Activated CD8-positive, alpha-beta memory T cell treated with anti-CD3 and anti-CD28 coated beads for 36 hours (primary cell): Measurements from ENCODE around the gene ATAD3B. TPM values are rescaled to one million over a fixed set of nuclear protein-coding genes. Genes with fewer than 3 reads are reported as not detected.

ENCODE experiments used
- CTCF ChIA-PET: fragments of 350-600 bp; sonication (Branson Sonifier 250); formaldehyde crosslinking; loops from one replicate; lab custom pipeline; 2021; ENCODE audit warnings: antibody characterized with exemption; lab: Charles Lee
- POLR2A ChIA-PET: fragments of 350-600 bp; sonication (Branson Sonifier 250); formaldehyde crosslinking; loops from one replicate; lab custom pipeline; 2021; ENCODE audit warnings: antibody characterized with exemption; lab: Charles Lee
- total RNA-seq, 2 experiments: library from RNA; stranded (reverse); gene quantifications; one replicate each; pipeline ENCODE4 v1.2.3, GENCODE V29; 2021

ATAD3B gene
- total RNA-seq, 2 experiments from 2014 or later: 82.9 to 93.1 TPM

DNA sequence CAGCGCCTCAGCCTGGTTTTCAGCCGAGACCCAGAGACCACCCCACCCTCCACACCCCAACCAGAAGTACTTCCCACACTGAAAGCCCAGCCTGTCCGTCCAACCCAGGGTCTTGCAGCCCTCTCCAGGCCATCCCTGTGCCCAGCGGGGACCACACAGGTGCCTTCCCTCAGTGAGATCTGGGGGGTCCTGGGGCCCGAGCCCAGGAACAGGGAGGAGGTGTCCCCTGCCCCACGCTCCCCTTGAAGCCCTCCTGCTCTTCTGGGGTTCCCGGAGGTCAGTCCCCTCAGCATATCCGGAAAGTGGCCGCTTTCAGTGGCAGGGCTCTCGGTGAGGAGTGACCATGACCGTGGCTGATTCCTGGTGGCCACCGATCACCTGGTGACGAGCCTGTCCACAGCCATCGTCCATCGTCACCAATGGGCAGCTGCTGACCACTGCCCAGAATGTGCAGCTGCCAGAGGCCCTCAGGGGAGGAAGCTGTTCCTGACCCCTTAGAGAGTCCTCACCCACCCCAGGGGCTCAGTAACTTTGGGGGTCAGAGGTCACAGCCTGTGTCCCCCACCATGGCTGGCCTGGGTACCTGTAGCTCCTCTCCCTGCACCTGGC lies 65.5 kb downstream of the ATAD3B start:
- ChIA-PET POLR2A (no interaction called here), CTCF (interaction anchor here (1.4 kb wide), 1 partner anchor 9 kb away, joined by 5 read pairs; no protein-coding TSS in a partner anchor)

DNA sequence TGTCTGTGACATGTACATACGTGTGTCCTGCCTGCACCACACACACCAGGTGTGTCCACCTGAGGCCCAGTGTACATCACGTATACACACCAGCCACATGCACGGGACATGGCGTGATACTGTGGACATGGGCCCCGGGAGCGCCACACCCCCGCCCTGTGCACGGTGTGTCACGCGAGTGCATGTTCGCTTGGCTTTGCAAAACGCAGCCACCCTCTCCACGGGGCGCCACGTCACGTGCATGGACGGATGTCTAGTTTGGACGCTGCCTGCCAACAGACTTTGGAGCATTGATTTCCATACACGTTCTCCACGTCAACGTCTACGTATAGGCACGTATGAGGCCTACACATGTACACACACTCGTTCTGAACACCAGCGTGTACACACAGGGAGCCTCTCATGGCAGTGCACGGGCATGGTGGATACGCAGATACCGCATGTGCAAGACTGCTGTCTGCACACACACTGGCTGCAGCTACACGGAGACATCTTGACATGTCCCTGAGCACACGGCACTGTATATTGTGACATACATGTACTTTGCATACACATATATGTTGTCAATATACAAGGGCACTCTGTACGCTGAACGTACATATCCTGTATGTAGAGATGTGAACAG lies 66.2 kb downstream of the ATAD3B start:
- POLR2A ChIA-PET: no interaction called here
- CTCF ChIA-PET: no interaction called here

DNA sequence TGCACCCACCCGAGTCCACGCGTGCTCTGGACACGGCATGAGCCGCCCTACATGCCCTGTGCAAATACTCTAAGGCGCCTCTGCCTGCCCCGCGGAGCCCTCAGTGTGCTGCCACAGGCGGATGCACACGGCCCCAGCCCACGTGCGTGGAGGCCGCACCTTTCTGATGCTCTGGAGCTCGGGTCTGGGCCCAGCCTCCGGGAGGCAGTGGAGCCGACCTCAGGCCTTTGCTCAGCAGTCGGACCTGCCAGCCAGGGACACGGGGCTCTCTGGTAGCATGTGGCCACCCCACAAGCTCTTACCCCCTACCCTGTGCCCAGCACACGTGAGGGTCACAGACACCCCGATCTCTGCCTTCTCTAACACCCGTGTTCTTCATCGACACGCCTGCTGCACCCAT lies 66.8 kb downstream of the ATAD3B start:
- ChIA-PET POLR2A (no interaction called here), CTCF (no interaction called here)

DNA sequence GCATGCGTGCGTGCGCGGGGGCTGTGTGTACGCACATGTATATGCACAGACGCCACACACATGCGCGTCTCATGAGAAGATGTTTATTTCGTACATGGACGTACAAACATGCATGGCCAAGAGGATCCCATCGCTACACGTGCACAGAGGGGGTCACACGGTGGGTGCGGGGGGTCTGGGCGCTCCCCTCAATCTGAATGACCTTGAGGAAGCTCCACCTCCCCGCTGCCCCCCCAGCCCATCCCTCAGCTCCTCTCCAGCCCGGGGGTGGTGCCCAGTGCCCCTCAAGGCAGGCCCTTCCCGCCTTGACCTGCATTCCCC lies 67.4 kb downstream of the ATAD3B start:
- CTCF ChIA-PET: no interaction called here

DNA sequence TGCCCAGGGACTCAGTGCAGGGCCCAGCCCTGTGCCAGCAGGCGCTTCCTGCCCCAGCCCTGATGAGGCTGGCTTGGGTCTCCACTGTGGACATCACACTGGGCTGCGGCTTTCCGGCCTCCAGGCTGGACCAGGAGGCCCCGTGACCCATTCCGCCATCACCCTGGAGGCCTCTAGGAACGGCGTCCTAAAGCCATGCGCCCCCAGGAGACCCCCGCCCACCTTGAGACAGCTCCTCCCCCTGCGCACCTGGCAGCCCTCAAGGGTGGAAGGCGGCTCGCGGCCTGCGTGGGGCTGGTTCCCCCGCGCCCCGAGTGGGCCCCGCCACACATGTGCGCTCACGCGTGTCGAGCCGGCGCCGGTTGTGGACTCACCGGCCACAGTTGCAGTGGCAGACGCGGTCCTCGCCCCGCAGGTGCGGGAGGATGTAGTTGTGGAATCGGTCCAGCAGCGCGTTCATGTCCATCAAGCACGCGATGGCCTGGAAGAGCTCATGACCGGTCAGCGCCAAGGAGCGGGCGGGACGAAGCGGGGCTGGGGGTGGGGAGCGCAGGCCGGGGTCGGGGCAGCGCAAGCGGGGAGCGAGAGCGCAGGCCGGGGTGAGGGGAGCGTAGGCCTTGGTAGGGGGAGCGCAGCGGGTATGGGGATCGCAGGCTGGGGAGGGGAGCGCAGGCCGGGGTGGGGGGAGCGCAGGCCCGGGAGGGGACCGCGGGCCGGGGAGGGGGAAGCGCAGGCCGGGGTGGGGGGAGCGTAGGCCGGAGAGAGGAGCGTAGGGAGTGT lies 67.9 kb downstream of the ATAD3B start:
- ChIA-PET CTCF (no interaction called here), POLR2A (no interaction called here)

More for the DNA sequence above, 67.4 kb downstream of the ATAD3B start:
- POLR2A ChIA-PET: no interaction called here

DNA sequence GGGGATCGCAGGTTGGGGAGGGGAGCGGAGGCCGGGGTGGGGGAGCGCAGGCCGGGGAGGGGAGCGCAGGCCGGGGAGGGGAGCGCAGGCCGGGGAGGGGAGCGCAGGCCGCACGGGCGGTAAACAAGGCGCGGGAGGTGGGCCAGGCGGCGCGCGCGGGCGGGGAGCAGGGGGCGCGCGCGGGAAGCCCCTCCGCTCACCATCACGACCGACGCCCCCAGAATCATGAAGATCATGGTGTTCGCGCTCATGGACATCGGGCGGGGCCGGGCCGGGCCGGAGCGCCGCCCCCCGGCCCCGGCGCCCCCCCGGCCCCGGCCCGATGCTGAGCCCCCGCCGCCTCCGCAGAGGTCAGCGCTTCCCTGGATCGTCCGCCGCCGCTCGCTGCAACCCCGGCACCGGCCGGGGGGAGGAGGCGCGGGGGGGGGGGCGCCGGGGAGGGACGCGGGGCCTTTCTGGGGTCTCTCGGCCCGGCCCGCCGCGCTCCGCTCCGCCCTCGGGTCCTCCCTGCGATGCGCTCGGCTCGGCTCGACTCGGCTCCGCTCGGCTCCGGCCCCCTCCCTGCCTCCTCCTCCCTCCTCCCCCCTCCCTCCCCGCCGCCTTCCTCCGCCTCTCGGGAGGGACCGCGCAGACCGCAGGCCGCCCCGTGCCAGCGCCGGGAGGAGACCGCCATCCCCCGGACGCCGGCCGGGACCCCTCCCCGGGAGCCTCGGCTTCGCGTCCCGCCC lies 68.7 kb downstream of the ATAD3B start, which contains the start of gene TMEM240:
Gene TMEM240, minus strand, starts transcription at position 535 of the 728 bp plus-strand sequence. Its CDS starts 278 bp downstream, at position 257.
- CTCF ChIA-PET: no interaction called here

DNA sequence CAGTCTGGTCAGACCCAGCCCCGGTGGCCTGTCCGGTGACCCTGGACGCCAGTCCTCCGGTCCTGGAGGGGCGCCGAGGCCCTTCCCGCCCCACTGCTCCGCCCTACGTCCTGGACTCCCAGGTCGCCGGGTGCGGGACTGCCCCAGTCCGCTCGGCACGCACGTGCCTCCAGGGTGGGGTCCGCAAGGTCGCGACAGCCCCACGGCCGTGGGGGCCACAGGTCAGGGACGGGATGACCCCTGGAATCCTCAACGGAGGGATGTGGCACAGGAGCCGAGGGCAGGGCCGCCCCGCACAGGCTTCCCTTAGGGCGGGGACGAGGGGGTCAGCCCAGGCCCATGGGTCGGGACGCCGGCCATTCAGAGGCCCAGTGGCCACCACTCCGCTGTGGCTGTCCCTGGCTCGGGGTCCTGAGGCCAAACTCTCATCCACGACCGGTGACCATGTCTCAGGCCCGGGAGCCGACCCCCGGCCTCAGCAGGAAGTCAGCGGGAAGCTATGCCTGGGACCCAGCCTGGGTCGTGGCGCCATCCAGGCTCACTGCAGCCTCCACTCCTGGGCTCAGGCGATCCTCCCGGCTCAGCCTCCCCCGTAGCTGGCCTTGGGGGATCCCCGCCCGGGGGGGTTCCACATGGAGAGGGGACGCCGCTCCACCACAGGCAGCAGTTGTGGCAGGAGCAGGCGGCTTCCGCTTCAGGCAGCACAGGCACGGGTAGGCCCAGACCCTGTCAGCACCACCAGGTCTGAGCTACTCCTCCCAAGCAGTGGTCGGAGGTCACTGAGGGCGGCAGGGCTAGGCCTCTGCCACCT lies 69.5 kb downstream of the ATAD3B start:
- ChIA-PET POLR2A (no interaction called here), CTCF (no interaction called here)

More for the DNA sequence above, 68.7 kb downstream of the ATAD3B start, which contains the start of gene TMEM240:
- POLR2A ChIA-PET: no interaction called here

DNA sequence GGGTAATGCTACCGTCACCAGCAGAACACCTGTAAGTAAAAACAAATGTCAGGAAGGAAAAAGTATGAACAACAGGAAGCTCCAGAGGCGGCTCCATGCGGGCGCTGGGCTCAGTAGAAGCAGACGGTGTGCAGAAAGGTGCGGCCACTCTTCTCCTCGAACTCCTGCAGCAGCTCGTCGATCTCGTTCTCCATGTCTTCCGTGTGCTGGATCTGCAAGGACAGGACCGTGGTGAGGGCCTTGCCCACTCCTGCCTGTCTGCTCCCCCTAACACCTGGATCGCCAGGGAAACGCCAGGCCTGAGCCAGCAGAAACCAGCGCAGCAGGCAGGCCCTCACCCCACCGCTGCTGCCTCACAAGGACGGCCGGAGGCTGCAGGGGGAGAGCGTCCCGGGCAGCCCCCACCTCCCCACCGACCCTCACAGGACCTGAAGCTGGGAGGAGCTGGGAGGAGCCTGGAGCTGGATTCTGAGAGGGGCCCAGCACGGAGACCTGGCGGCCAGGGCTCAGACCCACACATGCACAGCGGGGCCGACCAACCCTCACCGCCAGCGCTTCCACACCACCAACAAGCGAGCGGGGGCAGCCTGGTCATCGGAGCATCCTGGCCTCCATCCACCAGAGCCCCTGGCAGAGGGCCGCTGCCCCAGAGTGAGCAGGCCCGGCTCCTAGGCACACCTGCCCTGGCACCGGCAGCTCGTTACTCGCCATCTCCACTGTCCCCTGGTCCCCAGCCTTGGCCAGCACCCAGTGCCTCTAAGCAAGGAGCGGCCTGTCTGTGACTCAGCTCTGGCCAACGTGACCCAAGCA lies 70.6 kb downstream of the ATAD3B start:
- ChIA-PET POLR2A (no interaction called here), CTCF (no interaction called here)

DNA sequence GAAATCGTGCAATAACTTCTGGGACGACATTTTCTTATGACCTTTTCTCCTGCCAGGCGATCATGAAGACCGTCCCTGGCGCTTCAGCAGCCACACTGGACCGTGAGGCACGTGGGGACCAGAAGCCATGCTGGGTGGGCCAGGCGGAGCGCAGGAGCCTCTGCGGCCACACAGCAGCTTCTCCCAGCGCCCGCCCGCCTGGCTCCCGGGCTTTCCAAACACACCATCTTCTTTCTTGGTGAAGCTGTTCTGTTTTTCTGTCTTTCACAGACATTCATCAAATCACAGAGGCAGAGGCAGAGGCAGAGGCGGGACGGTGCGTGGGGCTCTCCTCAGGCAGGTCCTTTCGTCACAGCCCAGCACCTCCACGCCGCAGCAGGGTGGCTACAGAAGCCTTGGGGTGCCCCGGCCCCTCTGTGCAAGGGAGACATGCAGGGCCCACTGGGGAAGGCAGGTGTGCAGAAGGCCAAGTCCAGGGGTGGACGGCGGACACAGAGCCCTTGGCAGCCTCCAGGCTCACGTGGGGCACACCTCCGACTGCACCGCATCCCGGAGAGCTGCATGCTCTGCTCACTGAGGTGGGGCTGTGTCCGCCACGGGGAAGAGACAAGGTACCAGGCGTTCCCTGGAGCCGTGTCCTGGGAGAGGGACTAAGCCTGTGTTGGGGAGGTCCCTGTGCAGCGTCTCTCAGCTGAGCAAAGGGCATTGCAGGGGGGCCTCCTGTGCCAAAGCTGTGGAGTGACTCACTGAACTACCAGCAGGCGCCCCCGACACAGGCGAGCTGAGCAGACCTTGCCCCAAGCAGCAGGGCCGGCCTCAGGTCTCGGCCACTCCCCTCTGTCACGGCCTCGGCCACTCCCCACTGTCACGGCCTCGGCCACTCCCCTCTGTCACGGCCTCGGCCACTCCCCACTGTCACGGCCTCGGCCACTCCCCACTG lies 71.5 kb downstream of the ATAD3B start:
- ChIA-PET CTCF (no interaction called here), POLR2A (no interaction called here)

DNA sequence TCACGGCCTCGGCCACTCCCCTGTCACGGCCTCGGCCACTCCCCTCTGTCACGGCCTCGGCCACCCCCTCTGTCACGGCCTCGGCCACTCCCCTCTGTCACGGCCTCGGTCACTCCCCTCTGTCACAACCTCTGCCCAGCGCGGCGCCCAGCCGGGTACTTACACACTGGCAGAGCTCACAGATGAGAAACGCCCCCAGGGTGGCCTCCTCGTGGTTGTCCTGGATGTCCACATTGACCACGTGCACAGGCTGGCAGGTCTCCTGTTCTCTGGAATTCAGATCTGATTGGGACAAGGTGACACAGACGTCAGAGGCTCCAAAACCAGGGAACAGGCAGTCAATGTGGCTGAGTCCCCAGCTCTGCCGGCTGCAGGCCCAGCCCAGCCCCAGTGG lies 72.1 kb downstream of the ATAD3B start:
- ChIA-PET POLR2A (no interaction called here), CTCF (no interaction called here)

DNA sequence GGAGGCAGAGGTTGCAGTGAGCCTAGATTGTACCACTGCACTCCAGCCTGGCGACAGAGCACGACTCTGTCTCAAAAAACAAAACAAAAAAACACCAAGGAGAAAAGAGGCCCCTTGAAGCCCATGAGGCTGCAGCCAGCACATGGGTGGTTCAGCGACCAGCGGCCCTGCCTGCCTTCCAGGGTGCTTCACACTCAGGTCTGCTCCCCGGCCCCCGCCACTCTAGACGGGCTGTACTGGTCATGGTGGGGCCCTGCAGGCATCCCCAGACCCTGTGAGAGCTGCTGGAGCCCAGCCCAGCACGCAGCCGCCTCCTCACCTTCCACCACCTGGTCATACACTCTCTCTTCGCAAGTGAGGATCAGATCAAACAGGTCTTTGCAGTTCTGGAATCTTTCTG lies 73.0 kb downstream of the ATAD3B start:
- CTCF ChIA-PET: no interaction called here
- POLR2A ChIA-PET: no interaction called here

Other genes with a start within 250 kb of the ATAD3B start
- gene SDF4, start 239.8 kb upstream of the ATAD3B start, total RNA-seq: 100 to 1,000 TPM; 142 to 147 TPM
- 10 to 100 TPM; 22.4 to 23.0 TPM for gene B3GALT6, start 239.5 kb upstream of the ATAD3B start, total RNA-seq
- 1 to 10 TPM in 1 of 2 experiments, under 1 TPM in 1; 0.96 to 1.2 TPM for gene C1QTNF12, start 225.0 kb upstream of the ATAD3B start, total RNA-seq
- gene UBE2J2, start 197.9 kb upstream of the ATAD3B start, total RNA-seq: 10 to 100 TPM; 76.5 to 80.1 TPM
- gene SCNN1D, start 191.3 kb upstream of the ATAD3B start, total RNA-seq: 1 to 10 TPM; 3.1 to 4.7 TPM
- gene ACAP3, start 163.8 kb upstream of the ATAD3B start, total RNA-seq: 10 to 100 TPM; 33.6 to 38.3 TPM
- gene PUSL1, start 163.2 kb upstream of the ATAD3B start, total RNA-seq: 10 to 100 TPM; 31.7 to 34.2 TPM
- gene INTS11, start 147.1 kb upstream of the ATAD3B start, total RNA-seq: 100 to 1,000 TPM; 124 to 125 TPM
- gene CPTP, start 147.0 kb upstream of the ATAD3B start, total RNA-seq: 10 to 100 TPM; 15.6 to 16.0 TPM
- gene TAS1R3, start 140.5 kb upstream of the ATAD3B start, total RNA-seq: under 1 TPM; 0.17 to 0.27 TPM
- gene DVL1, start 122.3 kb upstream of the ATAD3B start, total RNA-seq: 10 to 100 TPM; 43.8 to 45.2 TPM
- gene MXRA8, start 113.2 kb upstream of the ATAD3B start, total RNA-seq: under 1 TPM; 0.29 to 0.55 TPM
- 100 to 1,000 TPM; 164 to 167 TPM for gene AURKAIP1, start 96.6 kb upstream of the ATAD3B start, total RNA-seq
- 100 to 1,000 TPM; 110 to 112 TPM for gene CCNL2, start 72.4 kb upstream of the ATAD3B start, total RNA-seq
- 100 to 1,000 TPM; 191 to 196 TPM for gene MRPL20, start 64.5 kb upstream of the ATAD3B start, total RNA-seq
- gene ANKRD65, start 50.5 kb upstream of the ATAD3B start, total RNA-seq: not detected
- 1 to 10 TPM in 1 of 2 experiments, under 1 TPM in 1; 0.89 to 1.2 TPM for gene VWA1, start 36.1 kb upstream of the ATAD3B start, total RNA-seq
- gene ATAD3C, start 22.1 kb upstream of the ATAD3B start, total RNA-seq: 1 to 10 TPM; 1.0 to 1.3 TPM
- 10 to 100 TPM; 92.8 to 97.5 TPM for gene ATAD3A, start 40.4 kb downstream of the ATAD3B start, total RNA-seq
- gene TMEM240, start 68.9 kb downstream of the ATAD3B start, total RNA-seq: under 1 TPM in 1 of 2 experiments, not detected in 1; 0.48 TPM
- 100 to 1,000 TPM; 121 to 126 TPM for gene SSU72, start 103.1 kb downstream of the ATAD3B start, total RNA-seq
- gene FNDC10, start 128.4 kb downstream of the ATAD3B start, total RNA-seq: 1 to 10 TPM; 3.0 to 3.2 TPM
- gene MIB2, start 143.7 kb downstream of the ATAD3B start, total RNA-seq: 10 to 100 TPM; 40.5 to 41.3 TPM
- gene MMP23B, start 160.4 kb downstream of the ATAD3B start, total RNA-seq: 1 to 10 TPM; 2.1 to 2.7 TPM
- gene CDK11B, start 187.2 kb downstream of the ATAD3B start, total RNA-seq: 10 to 100 TPM; 41.1 to 44.3 TPM
- gene SLC35E2B, start 221.0 kb downstream of the ATAD3B start, total RNA-seq: 10 to 100 TPM; 23.5 to 24.5 TPM